GM21390 (cell line): ENCODE data around the gene MINDY4.

Experiments
- ATAC-seq: cut with Tn5 transposase; IDR thresholded peaks from one replicate; pipeline ENCODE4 v1.9.1; 2021; ENCODE audit not compliant: unreplicated experiment

Gene MINDY4

DNA sequence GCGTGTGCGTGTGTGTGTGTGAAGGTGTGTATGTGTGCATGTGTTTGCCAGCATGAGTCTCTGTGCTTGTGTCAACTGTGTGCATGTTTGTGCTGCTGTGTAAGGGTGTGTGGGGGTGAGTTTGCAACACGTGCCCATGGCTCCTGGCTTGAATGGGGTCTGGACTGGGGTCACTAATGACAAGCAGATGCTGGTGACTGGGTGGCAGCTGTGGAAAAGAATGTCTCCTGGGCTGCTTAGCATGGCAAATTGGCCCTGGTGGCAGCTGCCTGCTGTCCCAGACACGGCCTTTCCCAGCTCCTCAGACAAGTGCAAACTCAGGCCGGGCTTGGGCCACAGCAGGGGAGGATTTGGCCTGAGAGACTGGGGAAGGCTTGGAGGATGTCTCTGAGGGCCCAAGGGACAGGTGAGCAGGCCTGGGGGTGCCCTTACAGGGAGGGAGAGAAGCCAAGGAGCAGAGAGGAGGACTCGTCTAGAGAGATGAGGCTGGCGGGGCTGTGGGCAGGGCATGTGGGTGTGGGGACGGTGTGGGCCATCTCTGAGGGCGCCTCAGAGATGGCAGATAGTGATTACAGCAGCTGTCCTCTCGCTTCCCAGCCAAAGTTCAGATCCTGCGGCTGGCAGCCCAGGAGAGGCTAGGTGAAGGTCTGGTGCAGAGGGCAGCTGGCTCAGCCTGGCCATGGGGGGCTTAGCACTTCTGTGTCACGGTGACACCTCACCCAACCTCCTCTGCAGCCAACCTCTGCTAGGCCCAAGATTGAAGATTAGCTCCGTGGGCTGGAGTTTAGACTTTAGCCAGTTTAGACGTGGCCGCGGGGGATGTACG is 142.0 kb downstream of the MINDY4 start:
- ATAC-seq = no peak

DNA sequence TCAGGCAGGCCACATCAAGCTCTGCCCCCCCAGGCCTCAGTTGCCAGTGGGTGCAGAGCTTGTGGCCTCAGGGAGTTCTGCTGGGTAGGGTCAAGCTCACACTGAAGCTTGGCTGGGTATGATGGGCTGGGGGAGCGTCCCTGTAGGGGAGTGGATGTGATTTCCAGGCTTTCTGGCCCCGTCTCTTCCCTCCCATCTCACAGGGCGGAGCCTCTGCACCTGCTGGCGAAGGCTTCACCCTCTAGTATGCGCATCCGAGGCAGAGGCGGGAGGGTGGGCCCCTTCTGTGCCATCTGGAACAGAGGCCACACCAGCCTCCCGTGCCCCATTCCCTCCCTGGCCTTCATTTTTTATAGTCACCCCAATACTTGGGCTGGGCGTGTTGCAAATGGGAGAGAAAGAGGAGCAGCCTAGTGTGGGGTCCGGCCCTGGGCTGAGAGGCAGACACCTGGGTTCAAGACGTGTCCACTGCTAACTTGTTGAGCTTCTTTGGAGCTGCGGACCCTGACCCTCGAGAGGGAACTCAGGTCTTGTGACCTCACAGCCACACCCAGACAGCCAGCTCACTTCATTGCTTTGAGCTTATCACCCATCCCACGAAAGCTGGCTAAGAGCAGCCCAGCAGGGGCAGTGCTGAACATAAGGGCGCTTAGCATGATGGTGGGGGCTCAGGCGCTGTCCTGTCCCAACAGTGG is 142.8 kb downstream of the MINDY4 start:
- no peak for ATAC-seq

DNA sequence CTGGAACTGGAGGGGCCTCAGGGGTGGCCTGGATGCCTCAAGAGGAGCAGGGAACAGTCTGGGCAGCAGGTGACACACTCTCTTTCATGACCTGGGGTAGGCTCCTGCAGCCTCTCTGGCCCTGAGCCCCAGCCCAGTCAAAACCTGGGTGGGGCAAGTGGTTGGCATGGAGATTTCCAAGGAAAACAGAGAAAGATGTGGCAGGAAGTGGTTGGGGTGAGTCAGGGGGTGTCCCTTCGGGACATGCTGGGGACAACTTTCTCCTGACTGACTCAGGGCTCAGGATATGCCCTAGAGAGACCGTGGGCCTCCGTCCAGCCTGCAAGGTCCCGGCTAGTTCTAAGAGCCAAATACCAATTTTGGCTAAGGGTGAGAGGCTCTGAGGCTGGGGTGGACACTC is 143.4 kb downstream of the MINDY4 start:
- no peak for ATAC-seq

DNA sequence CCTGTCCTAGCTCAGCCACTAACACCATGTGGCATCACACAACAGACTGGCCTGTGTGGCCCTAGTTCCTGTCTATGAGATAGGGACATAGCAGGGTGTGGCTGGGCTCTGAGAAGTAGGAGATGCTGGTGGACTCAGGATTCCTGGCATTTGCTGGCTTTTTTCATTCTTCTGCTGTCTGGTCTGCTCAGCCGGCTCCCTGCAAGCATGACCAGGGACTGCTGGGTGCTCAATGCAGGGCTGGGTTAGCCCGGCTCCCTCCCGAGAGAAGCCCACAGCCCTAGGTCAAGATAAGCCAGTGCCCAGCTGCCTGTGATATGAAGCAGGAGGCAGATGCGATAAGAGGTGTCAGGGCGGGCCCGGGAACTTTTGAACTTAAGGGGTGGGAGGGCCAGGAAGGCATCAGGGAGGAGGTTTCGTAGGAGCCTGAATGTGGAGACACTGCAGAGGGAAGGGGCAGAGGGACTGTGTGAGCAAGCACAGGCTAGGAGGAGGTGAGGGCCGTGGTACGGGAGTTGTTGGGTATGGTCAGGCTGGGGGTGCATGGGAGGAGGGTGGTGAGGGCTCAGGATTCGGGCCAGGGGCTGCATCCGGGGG is 143.9 kb downstream of the MINDY4 start:
- ATAC-seq = no peak

DNA sequence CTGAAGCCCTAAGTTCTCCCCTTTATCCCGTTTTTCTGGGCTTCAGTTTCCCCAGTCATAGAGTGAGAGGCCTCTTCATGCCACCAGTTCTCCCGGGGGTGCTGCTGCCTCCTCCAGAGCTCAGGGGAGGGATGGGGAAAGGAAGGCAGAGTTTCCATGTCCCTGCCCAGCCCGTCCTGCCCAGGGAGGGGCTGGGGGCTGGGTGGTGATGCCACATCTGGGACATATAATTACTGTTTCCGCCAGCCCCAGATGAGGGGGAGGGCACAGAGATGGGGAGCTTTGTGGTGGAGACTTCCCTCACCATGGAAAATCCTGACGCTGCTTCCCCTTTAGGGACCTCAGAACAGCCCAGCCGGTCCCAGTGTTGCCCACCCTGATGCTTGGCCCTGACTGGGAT is 144.5 kb downstream of the MINDY4 start:
- no peak for ATAC-seq

DNA sequence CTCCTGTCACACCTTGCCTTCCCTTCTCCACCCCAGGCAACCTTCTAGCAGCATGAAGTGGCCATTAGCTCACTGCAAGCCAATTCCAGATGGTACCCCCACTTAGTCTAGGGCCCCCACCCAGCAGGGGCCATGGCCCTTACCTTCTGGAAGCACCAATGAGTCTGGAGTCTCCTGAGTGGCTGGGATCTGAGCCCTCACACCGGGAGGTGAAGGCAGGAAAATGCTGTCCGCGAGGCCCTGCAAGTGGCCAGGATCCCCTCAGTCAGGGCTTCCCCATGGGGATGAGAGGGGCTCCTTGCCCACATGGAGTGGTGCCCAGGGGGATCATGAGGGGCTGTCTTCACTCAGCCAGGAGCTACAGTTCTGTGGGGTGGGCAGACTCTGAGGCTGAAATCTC is 145.0 kb downstream of the MINDY4 start:
- ATAC-seq = no peak

DNA sequence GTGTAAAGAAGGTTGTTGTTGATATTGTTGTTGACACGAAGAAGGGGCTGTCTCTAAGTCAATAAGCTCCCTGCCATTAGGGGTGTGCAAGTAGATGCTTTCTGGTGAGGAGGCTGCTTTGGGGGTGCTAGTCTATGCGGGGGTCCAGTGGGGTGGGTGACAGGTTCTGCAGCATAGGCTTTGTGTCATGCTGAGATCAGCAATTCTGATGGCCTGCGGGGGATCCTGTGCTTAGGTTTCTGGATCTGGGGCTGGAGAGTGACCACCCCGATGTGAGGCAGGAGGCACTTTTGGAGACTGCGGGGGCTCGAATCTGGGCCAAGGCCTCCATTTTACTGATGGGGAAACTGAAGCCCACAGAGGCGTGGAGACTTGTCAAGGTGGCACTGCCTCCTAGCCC is 145.6 kb downstream of the MINDY4 start:
- no peak for ATAC-seq

DNA sequence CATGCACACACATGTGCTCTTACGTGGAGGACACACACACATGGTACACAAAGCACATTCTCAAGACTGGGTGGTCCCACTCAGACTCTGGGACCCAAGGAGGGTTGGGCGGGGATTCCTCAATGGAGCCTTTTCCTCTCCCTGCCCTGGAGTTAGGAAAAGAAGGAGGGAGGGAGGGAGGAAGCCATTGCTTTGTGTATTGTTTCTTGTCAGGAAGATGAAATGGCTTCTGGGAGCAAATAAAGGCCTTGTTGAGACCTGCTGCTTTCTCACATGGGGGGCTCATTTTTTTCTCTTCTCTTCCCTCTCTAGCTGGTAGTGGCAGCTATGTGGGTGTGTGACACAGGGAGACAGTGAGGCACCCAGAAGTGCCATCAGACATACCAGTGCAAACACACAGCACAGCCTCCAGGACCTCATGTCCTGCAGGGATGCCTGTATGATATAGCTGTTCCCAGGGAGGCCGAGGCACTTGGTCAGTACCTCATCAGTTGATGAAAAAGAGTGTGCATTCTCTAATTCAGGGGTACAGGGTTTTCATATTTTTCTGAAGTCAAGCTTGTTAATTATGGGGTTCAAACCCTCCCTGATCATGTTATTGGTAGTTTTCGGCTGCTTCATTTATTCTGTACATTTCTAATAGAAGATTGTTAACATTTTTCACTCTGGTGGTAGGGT is 146.1 kb downstream of the MINDY4 start:
- ATAC-seq = no peak

DNA sequence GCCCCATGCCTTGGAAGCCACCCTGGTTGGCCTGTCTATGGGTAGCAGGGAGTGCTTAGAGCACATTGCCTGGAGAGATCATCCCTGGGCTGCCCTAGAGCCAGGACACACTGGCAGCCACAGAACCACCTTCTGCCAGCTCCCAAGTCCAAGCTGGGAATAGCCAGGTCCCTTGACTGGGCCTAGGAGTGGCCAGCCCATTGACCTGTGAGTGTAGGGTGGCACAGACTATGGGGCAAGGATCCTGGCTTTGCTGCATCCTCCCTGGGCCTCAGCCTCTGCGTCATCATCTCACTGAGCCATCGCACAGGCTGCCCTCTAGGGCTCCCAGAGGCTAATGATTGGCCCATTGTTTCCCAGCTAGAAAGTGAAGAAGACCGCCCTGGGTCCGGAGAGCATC is 147.5 kb downstream of the MINDY4 start:
- ATAC-seq = no peak

DNA sequence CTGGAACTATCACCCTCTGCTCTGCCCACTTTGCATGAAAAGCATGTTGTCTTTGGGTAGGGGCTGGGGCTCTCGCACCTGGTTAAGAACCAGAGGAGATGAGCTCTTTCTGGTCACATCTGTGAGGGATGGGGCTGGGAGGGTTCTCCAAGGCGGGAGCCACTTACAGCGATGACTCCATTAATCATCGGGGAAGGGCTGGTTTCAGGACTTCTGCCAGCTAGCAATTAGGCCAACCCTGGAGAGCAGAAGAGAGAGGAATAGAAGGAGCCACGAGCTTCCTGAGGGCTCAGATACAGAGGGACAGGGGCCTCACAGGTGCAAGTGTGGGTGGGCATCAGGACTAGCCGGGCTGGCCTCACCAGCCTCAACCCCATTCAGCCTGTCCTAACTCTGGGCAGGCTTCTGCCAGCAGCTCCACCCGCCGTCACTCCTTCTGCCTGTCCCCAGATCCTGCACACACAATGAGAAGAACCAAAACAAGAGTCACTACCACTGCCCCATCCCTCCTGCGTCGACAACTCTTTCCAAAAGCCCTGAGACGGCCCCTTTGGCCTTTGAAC is 148.9 kb downstream of the MINDY4 start:
- no peak for ATAC-seq

DNA sequence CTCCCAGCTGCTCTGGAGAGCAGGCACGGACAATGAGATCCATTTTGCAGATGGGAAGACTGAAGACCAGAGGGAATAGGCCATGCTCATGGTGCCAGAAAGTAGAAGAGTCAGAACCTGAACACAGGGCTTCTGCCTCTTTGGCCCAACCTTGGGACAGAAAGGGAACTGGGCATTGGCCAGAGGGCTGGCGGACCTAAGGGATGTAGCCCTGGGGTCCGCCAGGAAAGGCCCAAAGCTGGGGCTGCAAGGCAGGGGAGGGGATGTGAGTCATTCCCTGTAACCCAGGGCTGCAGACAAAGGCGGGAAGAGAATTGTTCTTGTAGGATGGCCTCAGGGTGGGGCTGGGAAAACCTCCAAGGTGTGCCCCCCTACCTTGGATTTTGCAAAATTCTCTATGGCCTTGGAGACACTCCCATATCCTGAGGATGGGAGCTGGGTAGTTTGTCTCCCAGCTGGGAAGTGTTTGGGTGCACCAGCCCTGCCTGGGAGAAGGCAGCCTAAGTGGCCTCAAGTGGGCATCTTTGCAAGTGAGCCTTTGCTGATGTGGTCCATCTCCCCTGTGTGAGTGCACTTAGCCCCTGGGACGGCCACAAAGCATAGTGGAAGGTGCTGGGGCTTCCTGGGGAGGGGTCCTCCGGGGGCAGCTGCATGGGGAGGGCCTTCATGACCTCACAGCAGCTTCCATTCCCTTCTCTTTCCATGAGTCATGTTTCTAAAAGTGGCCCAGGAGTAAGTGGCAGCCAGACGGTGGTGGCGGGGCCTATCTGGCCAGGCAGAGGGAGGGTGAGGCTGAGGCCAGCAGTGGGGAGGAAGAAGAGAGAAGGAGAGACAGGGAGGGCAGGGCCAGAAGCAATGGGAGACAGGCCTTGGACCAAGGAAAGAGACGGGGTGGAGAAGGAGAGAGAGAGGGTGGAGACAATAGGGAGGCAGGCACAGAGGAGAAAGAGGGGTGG is 149.6 kb downstream of the MINDY4 start:
- no peak for ATAC-seq

DNA sequence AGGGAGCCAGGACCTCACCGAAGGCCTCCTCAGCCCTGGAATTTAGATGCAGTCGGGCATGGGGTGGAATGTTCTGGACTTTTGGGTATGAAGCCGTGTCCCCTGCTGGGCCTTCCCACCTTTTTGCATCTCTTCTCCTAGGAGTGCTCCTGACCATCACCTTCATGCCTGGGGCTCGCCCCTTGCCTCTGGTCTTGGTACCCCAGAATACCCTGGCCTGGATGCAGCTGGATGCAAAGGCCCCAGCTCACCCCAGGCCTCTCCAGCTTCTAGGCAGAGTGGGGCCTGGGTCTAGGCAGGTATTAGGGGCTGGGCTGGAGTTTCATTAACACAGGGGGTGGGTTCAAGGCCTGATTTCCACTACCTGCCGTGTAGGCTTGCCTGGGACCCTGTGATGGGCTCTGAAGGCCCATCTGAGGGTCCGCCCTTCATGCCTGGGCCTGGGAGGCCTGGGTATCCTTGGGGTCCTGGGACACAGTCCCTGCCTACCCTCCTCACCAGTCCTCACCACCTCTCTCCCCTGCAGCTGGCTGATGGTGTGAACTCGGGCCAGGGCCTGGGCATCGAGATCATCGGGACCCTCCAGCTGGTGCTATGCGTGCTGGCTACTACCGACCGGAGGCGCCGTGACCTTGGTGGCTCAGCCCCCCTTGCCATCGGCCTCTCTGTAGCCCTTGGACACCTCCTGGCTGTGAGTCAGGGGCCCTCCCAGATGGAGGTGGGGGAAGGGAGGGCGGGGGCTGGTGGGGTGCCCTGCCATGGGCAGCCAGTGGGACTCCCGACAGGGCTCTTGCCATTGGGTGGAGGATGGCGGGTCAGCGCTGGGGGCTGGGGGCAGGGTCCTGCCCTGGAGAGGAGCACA is 150.6 kb downstream of the MINDY4 start:
- ATAC-seq = no peak

DNA sequence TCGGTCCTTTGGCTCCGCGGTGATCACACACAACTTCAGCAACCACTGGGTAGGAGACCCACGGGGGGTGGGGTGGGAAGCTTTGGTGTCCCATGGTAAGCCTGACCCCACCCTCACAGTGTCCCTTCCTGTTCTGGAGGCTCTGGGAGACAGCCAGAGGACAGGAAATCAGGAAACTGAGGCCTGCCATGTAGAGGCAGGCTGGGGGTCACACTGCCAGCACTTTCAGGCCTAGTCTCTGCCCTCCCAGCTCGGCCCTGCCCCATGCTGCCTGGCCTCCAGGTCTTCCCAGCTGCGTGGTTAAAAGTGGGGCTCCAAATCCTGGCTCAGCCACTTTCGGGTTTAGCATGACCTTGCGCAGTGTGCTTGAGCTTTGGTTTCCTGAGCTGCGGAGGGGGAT is 151.4 kb downstream of the MINDY4 start:
- no peak for ATAC-seq

DNA sequence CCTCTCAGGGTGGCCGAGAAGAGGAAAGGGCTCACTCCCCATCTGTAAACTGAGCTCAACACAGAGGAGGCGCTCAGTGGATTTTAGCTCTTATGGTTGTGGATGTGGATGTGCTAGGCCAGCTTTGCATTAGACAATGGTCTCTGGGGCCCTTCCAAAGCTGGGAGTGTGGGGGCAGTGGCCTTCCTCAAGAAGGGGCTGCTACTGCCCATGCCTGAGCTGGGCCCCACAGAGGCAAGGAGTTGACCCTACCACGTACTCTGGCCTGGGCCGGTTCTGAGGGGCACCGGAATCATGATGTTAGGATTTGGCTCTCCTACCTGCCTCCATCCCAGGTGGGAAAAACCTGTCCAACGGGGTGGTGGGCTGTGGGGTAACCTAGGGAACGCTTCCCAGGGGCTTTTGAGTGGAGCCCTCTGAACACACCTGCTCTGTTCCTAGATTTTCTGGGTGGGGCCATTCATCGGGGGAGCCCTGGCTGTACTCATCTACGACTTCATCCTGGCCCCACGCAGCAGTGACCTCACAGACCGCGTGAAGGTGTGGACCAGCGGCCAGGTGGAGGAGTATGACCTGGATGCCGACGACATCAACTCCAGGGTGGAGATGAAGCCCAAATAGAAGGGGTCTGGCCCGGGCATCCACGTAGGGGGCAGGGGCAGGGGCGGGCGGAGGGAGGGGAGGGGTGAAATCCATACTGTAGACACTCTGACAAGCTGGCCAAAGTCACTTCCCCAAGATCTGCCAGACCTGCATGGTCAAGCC is 152.0 kb downstream of the MINDY4 start:
- no peak for ATAC-seq

DNA sequence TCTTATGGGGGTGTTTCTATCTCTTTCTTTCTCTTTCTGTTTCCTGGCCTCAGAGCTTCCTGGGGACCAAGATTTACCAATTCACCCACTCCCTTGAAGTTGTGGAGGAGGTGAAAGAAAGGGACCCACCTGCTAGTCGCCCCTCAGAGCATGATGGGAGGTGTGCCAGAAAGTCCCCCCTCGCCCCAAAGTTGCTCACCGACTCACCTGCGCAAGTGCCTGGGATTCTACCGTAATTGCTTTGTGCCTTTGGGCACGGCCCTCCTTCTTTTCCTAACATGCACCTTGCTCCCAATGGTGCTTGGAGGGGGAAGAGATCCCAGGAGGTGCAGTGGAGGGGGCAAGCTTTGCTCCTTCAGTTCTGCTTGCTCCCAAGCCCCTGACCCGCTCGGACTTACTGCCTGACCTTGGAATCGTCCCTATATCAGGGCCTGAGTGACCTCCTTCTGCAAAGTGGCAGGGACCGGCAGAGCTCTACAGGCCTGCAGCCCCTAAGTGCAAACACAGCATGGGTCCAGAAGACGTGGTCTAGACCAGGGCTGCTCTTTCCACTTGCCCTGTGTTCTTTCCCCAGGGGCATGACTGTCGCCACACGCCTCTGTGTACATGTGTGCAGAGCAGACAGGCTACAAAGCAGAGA is 152.7 kb downstream of the MINDY4 start:
- ATAC-seq = no peak

DNA sequence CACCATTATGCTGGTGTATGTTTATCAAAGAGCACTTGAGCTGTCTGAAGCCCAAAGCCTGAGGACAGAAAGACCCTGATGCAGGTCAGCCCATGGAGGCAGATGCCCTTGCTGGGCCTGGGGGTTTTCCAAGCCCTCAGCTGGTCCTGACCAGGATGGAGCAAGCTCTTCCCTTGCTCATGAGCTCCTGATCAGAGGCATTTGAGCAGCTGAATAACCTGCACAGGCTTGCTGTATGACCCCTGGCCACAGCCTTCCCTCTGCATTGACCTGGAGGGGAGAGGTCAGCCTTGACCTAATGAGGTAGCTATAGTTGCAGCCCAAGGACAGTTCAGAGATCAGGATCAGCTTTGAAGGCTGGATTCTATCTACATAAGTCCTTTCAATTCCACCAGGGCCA is 153.4 kb downstream of the MINDY4 start:
- no peak for ATAC-seq

DNA sequence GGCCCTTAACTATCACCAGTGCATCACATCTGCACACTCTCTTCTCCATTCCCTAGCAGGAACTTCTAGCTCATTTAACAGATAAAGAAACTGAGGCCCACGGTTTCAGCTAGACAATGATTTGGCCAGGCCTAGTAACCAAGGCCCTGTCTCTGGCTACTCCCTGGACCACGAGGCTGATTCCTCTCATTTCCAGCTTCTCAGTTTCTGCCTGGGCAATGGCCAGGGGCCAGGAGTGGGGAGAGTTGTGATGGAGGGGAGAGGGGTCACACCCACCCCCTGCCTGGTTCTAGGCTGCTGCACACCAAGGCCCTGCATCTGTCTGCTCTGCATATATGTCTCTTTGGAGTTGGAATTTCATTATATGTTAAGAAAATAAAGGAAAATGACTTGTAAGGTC is 153.9 kb downstream of the MINDY4 start:
- ATAC-seq = no peak

DNA sequence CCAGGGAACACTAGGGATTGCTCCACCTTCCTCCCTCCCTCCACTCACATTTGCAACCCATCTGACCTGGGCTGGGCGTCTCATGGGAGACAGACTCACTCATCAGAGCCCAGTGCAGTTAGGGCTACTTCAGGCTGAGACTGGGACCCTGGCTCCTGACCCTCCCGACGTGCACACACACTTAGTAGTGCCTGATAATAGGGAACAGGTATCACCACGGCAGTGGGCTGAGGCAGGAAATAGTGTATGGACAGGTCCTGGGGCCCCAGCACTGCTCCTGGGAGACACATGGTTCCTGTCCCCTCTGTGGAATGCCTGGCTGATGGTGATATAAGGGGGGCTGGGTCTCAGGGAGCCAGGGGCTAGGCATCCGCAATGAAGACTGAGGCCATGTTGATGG is 154.7 kb downstream of the MINDY4 start:
- no peak for ATAC-seq
